ENCODE results near the gene SPOP.

The SPOP gene

GRCh38 chr17:49583889-49584288, 94.0 kb downstream of the SPOP start:
- DNase-seq (ENCODE audit: low read depth) = no peak

GRCh38 chr17:49583226-49583625, 94.7 kb downstream of the SPOP start:
- no peak for DNase-seq (ENCODE audit: low read depth)

GRCh38 chr17:49582789-49583188, 95.1 kb downstream of the SPOP start:
- no peak for DNase-seq (ENCODE audit: low read depth)

GRCh38 chr17:49582055-49582722, 95.7 kb downstream of the SPOP start:
- no peak for DNase-seq (ENCODE audit: low read depth)

GRCh38 chr17:49581648-49581998, 96.3 kb downstream of the SPOP start:
- DNase-seq (ENCODE audit: low read depth) = no peak

GRCh38 chr17:49580981-49581647, 96.8 kb downstream of the SPOP start:
- no peak for DNase-seq (ENCODE audit: low read depth)

- DNase-seq (ENCODE audit: low read depth) = no peak
Measured at GRCh38 chr17:49580055-49580721, 97.7 kb downstream of the SPOP start.

- DNase-seq (ENCODE audit: low read depth) = no peak
Measured at GRCh38 chr17:49579522-49579921, 98.4 kb downstream of the SPOP start.

GRCh38 chr17:49578952-49579500, 98.9 kb downstream of the SPOP start:
- DNase-seq (ENCODE audit: low read depth) = no peak

- no peak for DNase-seq (ENCODE audit: low read depth)
Measured at GRCh38 chr17:49578414-49578813, 99.5 kb downstream of the SPOP start.

- DNase-seq (ENCODE audit: low read depth) = no peak
Measured at GRCh38 chr17:49577963-49578362, 99.9 kb downstream of the SPOP start.

GRCh38 chr17:49577650-49577934, 100.3 kb downstream of the SPOP start:
- no peak for DNase-seq (ENCODE audit: low read depth)

- no peak for DNase-seq (ENCODE audit: low read depth)
Measured at GRCh38 chr17:49576917-49577649, 100.8 kb downstream of the SPOP start.

GRCh38 chr17:49576088-49576916, 101.6 kb downstream of the SPOP start:
- no peak for DNase-seq (ENCODE audit: low read depth)

GRCh38 chr17:49575679-49576087, 102.2 kb downstream of the SPOP start, which contains the start of gene NXPH3:
Gene NXPH3, plus strand, starts transcription at chr17:49575871. Its CDS starts 349 bp downstream, at chr17:49576220.
- DNase-seq (ENCODE audit: low read depth) = peak; percentile 49

GRCh38 chr17:49574945-49575678, 102.8 kb downstream of the SPOP start:
- no peak for DNase-seq (ENCODE audit: low read depth)

GRCh38 chr17:49574323-49574781, 103.5 kb downstream of the SPOP start:
- DNase-seq (ENCODE audit: low read depth) = no peak

- no peak for DNase-seq (ENCODE audit: low read depth)
Measured at GRCh38 chr17:49573510-49574322, 104.2 kb downstream of the SPOP start.

- DNase-seq (ENCODE audit: low read depth) = no peak
Measured at GRCh38 chr17:49572806-49573420, 105.0 kb downstream of the SPOP start.

All from stimulated activated CD8-positive, alpha-beta memory T cell treated with anti-CD3 and anti-CD28 coated beads, Interleukin-4, amount 100 ng/mL, for 24 hours (primary cell).